Stimulated activated naive CD4-positive, alpha-beta T cell (primary cell): ENCODE data around the gene EQTN.
"Not testable (repeated sequence)": the region's sequence is repeated elsewhere in the genome, so short reads cannot be mapped to it uniquely, and the experiment has no call there.

Source experiments
- DNase-seq, 6 experiments: peaks; one replicate each; lab custom pipeline; 2025; lab: John Stamatoyannopoulos, UW

The EQTN gene

DNA sequence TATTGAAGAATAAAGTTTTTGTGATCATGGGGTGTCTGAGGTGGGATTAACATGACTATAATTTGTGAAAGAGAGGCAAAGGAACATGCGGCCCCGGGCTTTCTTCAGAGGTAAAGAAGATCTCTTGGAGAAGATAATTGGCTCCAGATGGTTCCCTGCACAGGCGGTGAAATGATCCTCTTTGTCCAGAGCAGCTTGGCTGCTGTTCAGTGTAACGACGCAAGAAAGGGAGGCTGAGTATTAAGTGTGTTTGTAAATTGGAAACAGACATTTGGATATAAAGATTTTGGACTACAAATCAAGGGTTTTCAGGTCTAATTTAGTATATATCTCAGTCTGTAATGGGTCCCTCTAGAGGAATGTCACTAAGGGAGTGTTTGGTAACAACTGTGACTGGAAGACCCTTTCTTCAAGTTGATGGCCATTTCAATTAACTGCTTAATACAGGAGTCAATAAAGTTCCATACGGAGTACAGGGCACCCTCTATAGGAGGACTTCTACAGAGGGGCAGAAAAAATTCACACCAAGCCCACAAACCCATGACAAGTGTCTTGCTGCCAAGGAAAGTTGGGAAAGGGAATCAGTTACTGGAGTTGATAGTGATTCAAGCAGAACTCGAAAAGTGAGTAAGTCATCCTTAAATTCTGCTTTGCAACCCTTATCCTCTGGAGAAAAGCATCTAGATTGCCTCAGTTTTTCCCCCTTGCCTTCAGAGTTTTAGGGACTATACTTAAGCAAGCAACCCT lies 4.1 kb downstream of the EQTN start:
- no peak for DNase-seq

- DNase-seq = no peak
Observed at GRCh38 chr9:27291292-27291691, 5.7 kb downstream of the EQTN start.

- no peak for DNase-seq
Observed at GRCh38 chr9:27282269-27282668, 14.7 kb downstream of the EQTN start.

- no peak for DNase-seq
Observed at GRCh38 chr9:27280860-27281259, 16.1 kb downstream of the EQTN start.

DNA sequence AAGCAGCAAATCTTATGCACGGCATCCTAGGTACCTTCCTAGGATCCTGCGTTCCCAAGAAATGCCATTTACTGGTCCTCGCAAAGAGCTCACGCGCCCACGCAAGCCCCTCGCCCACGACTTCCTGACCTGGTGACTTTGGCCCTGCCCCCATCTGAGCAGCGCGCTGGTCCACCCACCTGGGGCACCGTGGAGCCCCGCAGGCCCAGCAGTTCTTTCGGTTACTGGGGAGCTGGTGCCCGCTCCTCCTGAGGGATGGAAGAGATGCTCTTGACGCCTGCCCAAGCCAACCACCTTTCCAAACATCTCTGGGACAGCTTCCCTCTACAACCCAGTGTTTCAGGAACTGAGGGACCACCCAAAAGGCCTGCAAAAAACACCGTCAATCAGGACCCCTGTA lies 16.7 kb downstream of the EQTN start:
- DNase-seq = no peak

- no peak for DNase-seq
Observed at GRCh38 chr9:27279611-27280010, 17.3 kb downstream of the EQTN start.

DNA sequence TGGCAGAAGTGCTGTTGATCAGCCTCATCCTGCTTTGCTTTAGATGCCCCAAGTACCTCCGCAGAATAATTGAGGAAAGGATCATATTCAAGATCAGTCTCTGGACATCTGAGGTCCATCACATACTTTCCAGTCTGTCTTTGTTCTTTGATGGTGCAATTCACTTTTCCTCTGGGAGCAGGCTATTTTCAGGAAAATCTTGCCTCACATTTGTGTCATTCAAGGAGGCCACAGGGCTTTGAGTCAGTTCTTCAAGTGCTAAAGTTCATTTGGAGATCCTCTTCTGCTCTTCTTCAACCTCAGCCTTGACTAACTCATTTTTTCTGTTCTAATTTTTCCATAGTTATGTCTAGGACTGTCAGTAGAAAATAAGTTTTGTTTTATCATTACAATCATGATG lies 18.6 kb downstream of the EQTN start:
- DNase-seq = no peak

DNA sequence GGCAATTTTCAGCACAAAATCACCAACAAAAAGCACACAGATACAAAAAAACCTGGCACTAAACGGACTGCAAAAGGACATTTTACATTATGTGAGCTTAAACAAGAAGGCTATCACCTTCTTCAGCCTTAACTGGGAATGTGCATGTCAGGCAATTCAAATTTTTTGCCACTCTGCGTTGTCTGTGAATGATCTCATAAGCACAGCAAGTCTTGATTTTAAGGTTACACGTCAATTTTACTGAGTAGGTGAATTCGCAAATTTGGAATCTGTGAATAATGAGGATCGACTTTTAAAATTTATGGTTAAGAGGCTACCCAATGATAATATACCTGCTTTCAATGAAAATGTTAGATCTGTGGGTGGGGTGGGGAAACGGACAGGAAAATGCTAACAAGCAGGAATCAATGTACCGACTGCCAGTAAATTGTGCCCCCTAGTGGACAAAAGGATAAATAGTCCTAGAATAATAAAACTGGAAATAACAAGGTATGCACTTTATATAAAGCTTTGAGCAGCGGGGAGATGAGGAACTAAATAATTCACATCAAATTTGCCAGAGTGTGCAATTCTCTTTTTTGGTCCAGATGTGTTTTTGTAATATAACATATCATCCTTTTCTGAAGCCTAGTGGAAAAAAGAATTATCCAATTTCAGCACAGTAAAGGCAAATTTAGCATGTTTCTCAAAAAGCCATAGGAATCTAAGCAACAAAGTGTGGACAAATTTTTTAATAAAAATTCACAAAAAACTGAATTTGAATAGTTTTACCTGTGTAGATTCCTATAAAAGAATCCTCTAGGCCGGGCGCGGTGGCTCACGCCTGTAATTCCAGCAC lies 20.5 kb downstream of the EQTN start:
- peak in 3 of 6 experiments; percentile 22 to 54 (median 37) for DNase-seq

- no peak for DNase-seq
Observed at GRCh38 chr9:27273186-27273585, 23.8 kb downstream of the EQTN start.

- DNase-seq = no peak
Observed at GRCh38 chr9:27272103-27272502, 24.8 kb downstream of the EQTN start.

GRCh38 chr9:27261517-27262211 lies 35.3 kb downstream of the EQTN start:
- DNase-seq = no peak

DNA sequence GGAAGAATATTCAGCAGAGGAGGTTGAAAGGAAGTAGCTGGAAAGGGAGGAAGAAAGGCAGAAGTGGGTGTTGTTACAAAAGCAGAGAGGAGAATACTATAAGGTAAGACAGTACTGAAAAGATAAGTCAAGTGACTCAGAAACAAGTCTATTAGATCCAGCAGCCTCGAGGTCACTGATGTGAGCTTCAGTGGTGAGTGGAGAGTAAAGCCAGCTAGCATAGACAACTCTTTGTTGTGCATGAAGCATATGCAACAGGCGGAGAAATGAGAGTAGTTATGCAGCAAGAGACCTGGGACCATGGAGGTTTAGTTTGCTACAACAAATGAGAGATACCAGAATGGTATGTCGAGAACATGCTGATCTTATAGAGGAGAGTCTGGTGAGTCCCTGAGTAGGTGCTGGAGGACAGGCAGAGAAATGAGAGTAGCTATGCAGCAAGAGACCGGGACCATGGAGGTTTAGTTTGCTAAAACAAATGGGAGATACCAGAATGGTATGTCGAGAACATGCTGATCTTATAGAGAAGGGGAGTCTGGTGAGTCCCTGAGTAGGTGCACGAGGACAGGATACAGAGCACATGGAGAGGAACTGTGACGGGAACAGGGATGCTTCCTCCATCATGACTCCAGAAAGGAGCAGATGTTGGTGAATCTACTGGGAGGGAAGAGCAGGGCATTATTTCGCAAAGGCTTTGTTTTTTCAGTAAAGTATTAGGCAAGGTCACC lies 36.0 kb downstream of the EQTN start:
- DNase-seq = no peak

DNA sequence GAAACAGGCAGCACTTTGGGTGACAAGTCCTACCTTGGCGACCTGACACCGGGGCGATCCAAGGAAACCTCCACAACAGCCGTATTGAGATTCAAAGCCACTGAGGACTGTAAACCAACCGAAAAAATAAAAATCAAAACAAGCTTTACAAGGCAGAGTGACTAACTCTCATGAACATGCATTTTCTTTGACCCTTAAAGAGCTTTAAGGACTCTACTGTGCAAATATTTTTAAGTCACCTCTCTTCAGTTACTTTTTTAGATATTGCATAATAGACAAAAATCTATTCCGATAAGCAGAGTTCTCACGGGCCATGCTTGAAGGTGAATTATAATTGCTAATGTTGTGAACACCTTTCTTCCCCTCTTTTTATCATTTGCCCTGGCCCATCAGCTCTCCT lies 38.3 kb downstream of the EQTN start:
- no peak for DNase-seq

DNA sequence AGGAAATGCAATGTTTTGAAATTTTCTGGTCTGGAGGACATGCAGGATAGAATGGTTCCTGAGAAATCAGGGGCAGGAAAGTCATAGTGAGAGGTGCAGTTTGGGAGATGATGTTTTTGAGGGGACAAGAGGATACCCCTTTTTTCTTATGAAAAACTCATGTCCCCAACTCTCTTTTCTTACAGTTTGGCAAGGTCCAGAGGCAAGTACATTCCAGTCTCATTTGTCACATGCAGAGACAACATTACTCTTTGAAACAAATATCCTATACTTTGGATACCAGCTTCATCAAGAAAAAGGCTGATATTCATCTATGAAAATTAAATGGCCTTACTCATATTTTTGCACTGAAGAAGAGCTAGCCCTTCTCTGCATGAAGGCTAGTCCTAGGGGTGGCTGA lies 48.2 kb downstream of the EQTN start:
- no peak for DNase-seq

DNA sequence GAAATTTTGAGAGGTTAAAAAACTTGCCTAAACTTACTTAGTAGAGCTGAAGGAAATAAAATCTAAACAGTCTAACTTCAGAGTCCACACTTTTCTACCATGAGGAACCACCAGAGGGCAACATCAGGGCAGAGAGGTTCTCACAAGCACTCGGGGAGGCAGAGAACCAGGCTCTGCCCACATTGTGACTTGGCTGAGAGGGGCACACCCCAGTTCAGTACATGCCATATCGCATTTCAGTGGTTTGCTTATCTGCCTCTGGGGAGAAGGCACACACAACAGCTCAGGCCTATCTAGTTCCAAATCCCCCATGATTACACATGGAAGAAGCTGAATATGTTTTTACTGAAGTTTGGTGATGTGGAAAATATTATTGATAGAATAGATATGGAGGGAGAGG lies 49.2 kb downstream of the EQTN start:
- no peak for DNase-seq

DNA sequence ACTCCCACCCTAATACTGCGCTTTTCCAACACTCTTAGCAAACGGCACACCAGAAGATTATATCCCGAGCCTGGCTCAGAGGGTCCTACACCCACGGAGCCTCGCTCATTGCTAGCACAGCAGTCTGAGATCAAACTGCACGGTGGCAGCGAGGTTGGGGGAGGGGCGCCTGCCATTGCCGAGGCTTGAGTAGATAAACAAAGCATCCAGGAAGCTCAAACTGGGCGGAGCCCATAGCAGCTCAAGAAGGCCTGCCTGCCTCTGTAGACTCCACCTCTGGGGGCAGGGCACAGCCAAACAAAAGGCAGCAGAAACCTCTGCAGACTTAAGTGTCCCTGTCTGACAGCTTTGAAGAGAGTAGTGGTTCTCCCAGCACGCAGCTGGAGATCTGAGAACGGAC lies 57.3 kb downstream of the EQTN start:
- not testable (repeated sequence) for DNase-seq
